GM19397 (cell line): ENCODE results near the gene RAB1B.
"Not testable (repeated sequence)": the region's sequence is repeated elsewhere in the genome, so short reads cannot be mapped to it uniquely, and the experiment has no call there.

ENCODE experiments used
- ATAC-seq: cut with Tn5 transposase; IDR thresholded peaks from one replicate; pipeline ENCODE4 v1.9.1; 2021; ENCODE audit warnings: mild to moderate bottlenecking, moderate library complexity; ENCODE audit not compliant: unreplicated experiment

The RAB1B gene

GRCh38 chr11:66294626-66295620, 26.5 kb downstream of the RAB1B start:
- ATAC-seq: no peak

DNA sequence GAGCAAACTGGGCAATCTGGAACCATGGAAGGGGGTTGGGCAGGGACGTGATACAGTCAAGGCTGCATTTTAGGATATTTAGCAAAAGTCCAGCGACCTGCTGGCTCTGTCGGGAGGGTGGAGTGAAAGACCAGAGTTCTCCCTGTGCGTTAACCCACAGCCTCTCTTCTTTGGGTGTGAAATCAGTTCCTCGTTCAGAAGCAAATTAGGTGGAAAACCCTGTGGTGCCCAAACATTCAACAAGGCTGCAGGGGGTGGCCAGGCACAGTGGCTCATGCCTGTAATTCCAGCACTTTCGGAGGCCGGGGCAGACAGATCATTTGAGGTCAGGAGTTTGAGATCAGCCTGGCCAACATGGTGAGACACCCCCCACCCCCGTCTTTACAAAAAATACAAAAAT, 29.2 kb downstream of the RAB1B start:
- no peak for ATAC-seq

- ATAC-seq: no peak
Measured at GRCh38 chr11:66299186-66299585, 30.7 kb downstream of the RAB1B start.

DNA sequence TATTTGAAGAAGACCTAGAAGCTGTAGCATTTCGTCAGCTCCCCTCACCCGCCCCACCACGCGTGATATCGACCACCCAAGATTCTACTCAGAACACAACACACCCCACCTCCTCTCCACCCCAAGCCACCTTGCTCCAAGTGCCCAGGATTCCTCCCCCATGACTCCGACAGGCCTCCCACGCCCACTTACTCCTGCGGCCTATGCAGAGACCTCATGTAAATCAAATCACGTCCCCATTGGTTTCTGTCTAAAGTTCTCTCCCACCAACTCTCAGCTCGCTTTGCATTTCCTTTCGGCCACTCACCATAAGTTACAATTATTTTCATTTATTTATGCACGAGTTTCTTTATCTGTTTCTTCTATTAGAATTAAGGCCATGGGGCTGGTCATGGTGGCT, 34.2 kb downstream of the RAB1B start:
- ATAC-seq: no peak

- ATAC-seq: no peak
Measured at GRCh38 chr11:66309475-66309874, 41.0 kb downstream of the RAB1B start.

- no peak for ATAC-seq
Measured at GRCh38 chr11:66310324-66310723, 41.9 kb downstream of the RAB1B start.

DNA sequence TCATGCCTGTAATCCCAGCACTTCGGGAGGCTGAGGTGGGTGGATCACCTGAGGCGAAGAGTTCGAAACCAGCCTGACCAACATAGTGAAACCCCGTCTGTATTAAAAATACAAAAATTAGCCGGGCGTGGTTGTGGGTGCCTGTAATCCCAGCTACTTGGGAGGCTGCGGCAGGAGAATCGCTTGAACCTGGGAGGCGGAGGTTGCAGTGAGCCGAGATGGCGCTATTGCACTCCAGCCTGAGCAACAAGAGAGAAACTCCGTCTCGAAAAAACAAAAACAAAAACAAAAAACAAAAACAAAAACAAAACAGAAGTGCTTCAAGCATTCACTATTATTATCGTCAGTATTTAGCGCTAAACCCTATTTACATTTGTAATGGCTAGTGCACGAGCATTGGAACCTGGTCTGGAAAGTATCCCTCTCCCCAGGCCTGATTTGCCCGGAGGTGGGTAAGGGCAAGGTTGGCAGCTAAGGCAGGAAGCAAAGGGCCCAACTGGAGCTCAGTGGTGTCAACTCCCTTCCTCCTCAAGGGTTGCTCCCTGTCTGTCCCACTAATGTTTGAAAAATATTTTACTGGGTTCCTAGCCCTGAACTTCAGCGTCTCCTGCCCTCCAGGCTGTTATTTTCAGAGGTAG, 42.5 kb downstream of the RAB1B start:
- not testable (repeated sequence) for ATAC-seq

DNA sequence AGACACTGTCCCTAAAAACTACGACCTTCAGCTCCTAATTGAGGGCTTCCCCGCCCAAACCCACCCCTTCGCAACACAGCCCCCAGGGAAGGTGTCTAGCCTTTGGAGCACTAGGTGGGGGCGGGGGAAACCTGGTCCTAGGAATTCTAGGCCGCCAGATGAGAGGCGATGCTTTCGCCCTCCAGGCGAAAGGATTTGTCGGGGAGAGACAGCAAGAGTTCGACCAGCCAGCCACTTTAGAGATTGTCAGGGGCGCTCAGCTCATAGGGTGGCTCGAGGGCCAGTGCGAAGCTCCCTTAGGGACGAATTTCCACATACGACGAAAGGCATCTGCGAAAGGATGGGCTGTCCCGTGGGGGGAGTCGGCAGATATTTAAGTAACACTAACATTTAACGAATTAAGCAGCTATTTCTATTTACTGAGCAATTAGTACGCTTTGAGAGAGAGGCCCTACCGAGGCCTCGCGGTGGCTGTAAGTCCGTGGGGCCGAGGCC, 43.1 kb downstream of the RAB1B start:
- ATAC-seq: no peak

DNA sequence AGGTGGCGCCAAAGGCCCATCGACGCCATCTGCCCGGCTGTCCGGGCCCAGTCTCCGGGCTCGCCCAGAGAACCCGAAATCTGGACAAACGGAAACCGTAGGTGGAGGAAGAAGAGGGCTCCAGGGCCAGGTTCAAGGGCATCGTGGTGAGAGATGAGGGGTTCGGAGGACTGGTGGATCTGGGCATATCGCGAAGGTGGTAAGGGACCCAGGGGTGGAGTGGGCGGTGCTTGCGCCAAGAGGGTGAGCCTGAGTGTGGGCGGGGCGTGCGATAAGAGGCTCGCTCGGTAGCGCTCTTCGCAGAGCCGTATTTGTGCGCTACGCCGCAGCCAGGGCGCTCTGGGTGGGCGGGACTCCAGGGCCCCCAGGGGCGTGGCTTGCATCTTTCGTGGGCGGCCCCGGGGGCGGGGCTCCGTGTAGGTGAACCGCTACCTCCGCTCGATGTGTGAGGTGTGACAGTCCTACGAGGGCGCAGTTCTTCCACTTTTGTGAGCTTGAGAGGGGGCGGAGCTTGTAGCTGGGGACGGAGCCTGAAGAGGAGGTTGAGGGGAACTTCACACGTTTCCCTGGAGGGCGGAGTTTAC, 43.6 kb downstream of the RAB1B start:
- peak; percentile 62 for ATAC-seq

GRCh38 chr11:66312549-66313320, 44.3 kb downstream of the RAB1B start:
- ATAC-seq: peak; percentile 55

- ATAC-seq: no peak
Measured at GRCh38 chr11:66313321-66314185, 45.1 kb downstream of the RAB1B start.

DNA sequence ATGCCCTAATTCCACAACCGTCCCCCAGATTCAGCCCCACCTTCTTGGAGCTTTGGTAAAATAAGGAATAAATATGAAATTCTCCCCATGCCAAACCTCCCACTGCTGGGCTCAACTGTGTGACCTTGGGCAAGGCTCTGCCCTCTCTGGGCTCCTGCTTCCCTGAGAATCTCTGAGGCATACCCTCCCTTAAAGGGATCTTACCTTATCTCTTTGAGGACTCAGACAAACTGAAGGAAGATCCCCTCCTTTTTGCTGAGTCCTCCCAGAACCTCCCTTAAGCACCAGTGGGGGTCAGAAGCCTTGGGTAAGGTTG, 45.7 kb downstream of the RAB1B start:
- no peak for ATAC-seq

DNA sequence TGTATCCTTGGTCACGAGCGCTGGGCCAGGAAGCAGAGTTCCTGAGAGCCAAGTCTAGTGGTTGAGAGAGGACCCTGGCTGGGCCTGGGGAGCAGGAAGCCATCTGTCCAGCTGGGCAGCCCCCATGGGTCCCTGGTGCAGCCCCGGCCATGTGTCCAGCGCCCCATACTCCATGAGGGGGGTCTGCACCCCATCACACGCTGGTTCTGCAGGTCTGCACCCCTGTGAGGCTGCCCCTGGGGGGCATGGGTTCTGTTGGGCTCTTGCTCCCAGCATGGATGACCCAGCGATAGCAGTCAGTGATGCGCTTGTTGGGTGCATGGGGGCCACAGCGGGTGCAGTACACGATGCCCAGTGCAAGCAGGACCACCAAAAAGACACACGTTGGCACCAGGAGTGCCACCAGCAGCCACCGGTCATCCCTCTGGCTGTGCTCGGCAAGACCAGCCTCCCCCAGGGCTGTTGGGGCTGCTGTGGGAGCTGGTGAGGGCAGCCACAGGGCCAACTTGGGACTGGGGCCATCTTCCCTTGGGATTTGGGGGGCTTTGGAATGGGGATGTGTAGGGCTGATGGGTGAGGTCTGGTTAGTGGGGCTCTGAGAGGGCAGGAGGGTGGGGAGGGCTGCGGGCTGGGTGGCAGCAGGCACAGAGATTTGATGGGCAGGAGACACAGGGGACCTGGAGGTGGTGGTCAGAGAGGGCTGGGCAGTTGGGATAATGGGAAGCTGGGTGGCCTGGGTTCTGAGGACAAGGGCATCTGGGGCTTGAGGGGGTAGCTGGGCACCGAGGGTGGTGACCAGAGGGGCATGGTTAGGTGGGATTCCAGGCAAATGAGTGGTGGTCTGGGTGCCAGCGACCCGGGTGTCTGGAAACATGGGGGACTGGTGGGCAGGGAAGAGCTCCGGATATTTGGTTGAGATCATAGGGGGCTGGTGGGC, 46.4 kb downstream of the RAB1B start:
- ATAC-seq: no peak

- no peak for ATAC-seq
Measured at GRCh38 chr11:66315498-66315885, 47.1 kb downstream of the RAB1B start.

DNA sequence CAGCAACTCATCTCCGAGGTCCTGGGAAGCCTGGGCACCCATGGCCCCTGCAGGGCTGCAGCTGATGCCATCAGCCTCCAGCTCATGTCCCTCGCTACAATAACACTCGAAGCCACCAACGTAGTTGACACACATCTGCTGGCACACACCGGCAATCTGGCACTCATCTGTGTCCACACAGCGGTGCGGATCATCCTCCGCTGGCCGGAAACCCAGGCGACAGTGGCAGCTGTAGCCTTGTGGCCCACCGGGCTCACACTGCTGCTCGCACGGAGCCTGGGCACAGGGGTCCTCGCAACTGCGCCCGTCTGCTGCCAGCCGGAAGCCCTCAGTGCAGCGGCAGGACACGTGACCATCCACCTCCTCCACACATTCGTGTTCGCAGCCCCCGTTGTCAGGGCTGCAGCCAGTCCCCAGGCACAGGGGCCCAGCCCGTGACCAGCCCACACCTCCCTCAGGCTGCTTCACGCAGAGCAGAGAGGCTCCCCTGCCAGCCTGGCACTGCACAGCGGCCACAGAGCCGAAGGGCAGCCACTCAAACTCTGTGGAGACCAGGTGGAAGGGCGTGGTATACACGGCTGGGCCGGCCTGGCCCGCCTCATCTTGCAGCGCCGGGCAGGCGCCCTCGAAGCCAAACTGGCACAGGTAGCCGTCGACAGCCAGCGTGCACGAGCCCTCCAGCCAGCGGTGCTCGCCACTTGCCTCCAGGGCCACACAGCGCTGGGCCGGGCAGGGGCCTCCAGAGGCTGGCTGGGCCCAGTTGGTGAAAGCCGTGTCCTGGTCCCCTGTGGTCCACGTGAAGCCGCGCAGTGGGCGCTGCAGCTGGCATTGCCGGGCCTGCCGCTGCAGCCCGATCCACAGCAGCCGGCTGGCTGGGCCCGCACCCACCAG, 47.7 kb downstream of the RAB1B start:
- ATAC-seq: no peak

GRCh38 chr11:66316849-66317251, 48.4 kb downstream of the RAB1B start, which contains the start of gene CD248:
Gene CD248 (minus strand): TSS chr11:66317044. CDS start chr11:66317027, 17 bp downstream.
- ATAC-seq: no peak

DNA sequence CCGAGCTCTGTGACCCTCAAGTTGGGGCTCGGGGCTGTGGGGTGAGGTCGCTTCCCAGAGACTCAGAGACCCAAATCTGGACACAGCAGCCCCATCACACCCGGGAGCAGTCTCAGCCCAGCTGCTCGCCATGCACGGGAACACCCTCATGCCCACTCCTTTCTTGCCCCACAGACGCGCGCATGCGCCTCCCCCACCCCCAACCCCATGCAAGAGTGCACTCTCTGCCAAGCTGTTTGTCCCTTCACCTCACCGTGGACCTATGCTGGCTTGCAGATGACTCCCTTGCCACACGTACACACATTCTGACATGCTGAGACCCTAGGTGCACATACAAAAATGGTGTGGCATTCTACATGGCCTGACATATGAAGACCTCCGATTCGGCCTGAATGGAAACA, 48.9 kb downstream of the RAB1B start:
- ATAC-seq: no peak
